ENCODE data around the gene CCDC24.
A peak's percentile ranks its signal among the peaks of the same experiment; 100 is the strongest.

The CCDC24 gene

GRCh38 chr1:43991476-43992231, at the start of gene CCDC24:
Gene CCDC24, plus strand, starts transcription at chr1:43991599. Its CDS starts 280 bp downstream, at chr1:43991879.
- H3K36me3 ChIP-seq (ENCODE audit: insufficient read depth, low read length), result no peaks in the 10 kb centered on the region
- peak within 1 kb of the TSS; percentile 72 for H3K4me3 ChIP-seq (ENCODE audit: low read length)
- no peaks in the 10 kb centered on the region for H3K9me3 ChIP-seq (ENCODE audit: low read length)
- peak within 1 kb of the TSS; percentile 80 for H2AFZ ChIP-seq (ENCODE audit: low read depth, low read length)
- H3K27me3 ChIP-seq (ENCODE audit: insufficient read depth, low read length), result no peaks in the 10 kb centered on the region
- peaks cover 22% of the 10 kb centered on the region for H3K4me1 ChIP-seq (ENCODE audit: insufficient read depth, low read length)

GRCh38 chr1:43942411-43942810, 49.0 kb upstream of the CCDC24 start:
- no peaks in the 10 kb centered on the region for H3K9me3 ChIP-seq (ENCODE audit: low read length)
- H3K36me3 ChIP-seq (ENCODE audit: insufficient read depth, low read length), result no peaks in the 10 kb centered on the region
- H3K27me3 ChIP-seq (ENCODE audit: insufficient read depth, low read length), result no peaks in the 10 kb centered on the region
- no peak overlapping the region for H3K4me3 ChIP-seq (ENCODE audit: low read length)
- H2AFZ ChIP-seq (ENCODE audit: low read depth, low read length), result no peak overlapping the region
- peaks cover 8% of the 10 kb centered on the region for H3K4me1 ChIP-seq (ENCODE audit: insufficient read depth, low read length)

- Histone ChIP-seq H2AFZ (ENCODE audit: low read depth, low read length) (no peak overlapping the region), H3K27me3 (ENCODE audit: insufficient read depth, low read length) (no peaks in the 10 kb centered on the region), H3K9me3 (ENCODE audit: low read length) (no peaks in the 10 kb centered on the region), H3K36me3 (ENCODE audit: insufficient read depth, low read length) (peaks cover 3% of the 10 kb centered on the region), H3K4me3 (ENCODE audit: low read length) (no peak overlapping the region), H3K4me1 (ENCODE audit: insufficient read depth, low read length) (peaks cover 19% of the 10 kb centered on the region)
Measured at GRCh38 chr1:43944860-43945259, 46.5 kb upstream of the CCDC24 start.

- Histone ChIP-seq H3K4me3 (ENCODE audit: low read length) (peak overlapping the region; percentile 71), H3K9me3 (ENCODE audit: low read length) (no peaks in the 10 kb centered on the region), H3K4me1 (ENCODE audit: insufficient read depth, low read length) (peaks cover 19% of the 10 kb centered on the region)
Measured at GRCh38 chr1:43945674-43946235, 45.6 kb upstream of the CCDC24 start.

GRCh38 chr1:43946236-43947060, 45.0 kb upstream of the CCDC24 start, which contains the start of gene IPO13:
Gene IPO13, plus strand, starts transcription at chr1:43946950. Its CDS starts 651 bp downstream, at chr1:43947601.
- peak within 1 kb of the TSS; percentile 36 for H2AFZ ChIP-seq (ENCODE audit: low read depth, low read length)
- H3K4me3 ChIP-seq (ENCODE audit: low read length), result peak within 1 kb of the TSS; percentile 71
- no peaks in the 10 kb centered on the region for H3K27me3 ChIP-seq (ENCODE audit: insufficient read depth, low read length)
- peaks cover 10% of the 10 kb centered on the region for H3K36me3 ChIP-seq (ENCODE audit: insufficient read depth, low read length)
- no peaks in the 10 kb centered on the region for H3K9me3 ChIP-seq (ENCODE audit: low read length)
- peaks cover 19% of the 10 kb centered on the region for H3K4me1 ChIP-seq (ENCODE audit: insufficient read depth, low read length)

More at GRCh38 chr1:43945674-43946235, 45.6 kb upstream of the CCDC24 start:
- Histone ChIP-seq H3K36me3 (ENCODE audit: insufficient read depth, low read length) (peaks cover 9% of the 10 kb centered on the region), H3K27me3 (ENCODE audit: insufficient read depth, low read length) (no peaks in the 10 kb centered on the region), H2AFZ (ENCODE audit: low read depth, low read length) (peak overlapping the region; percentile 14)

- H2AFZ ChIP-seq (ENCODE audit: low read depth, low read length), result peak overlapping the region; percentile 36
- H3K27me3 ChIP-seq (ENCODE audit: insufficient read depth, low read length), result no peaks in the 10 kb centered on the region
- H3K4me1 ChIP-seq (ENCODE audit: insufficient read depth, low read length), result peaks cover 19% of the 10 kb centered on the region
- no peaks in the 10 kb centered on the region for H3K9me3 ChIP-seq (ENCODE audit: low read length)
- H3K4me3 ChIP-seq (ENCODE audit: low read length), result peak overlapping the region; percentile 71
- peaks cover 10% of the 10 kb centered on the region for H3K36me3 ChIP-seq (ENCODE audit: insufficient read depth, low read length)
Measured at GRCh38 chr1:43947061-43947873, 44.1 kb upstream of the CCDC24 start.

GRCh38 chr1:43947874-43948437, 43.4 kb upstream of the CCDC24 start:
- H3K9me3 ChIP-seq (ENCODE audit: low read length), result no peaks in the 10 kb centered on the region
- peak overlapping the region; percentile 71 for H3K4me3 ChIP-seq (ENCODE audit: low read length)
- no peaks in the 10 kb centered on the region for H3K27me3 ChIP-seq (ENCODE audit: insufficient read depth, low read length)
- H3K4me1 ChIP-seq (ENCODE audit: insufficient read depth, low read length), result peaks cover 22% of the 10 kb centered on the region
- H3K36me3 ChIP-seq (ENCODE audit: insufficient read depth, low read length), result peaks cover 10% of the 10 kb centered on the region
- H2AFZ ChIP-seq (ENCODE audit: low read depth, low read length), result no peak overlapping the region

- no peak overlapping the region for H2AFZ ChIP-seq (ENCODE audit: low read depth, low read length)
- H3K9me3 ChIP-seq (ENCODE audit: low read length), result no peaks in the 10 kb centered on the region
- peaks cover 31% of the 10 kb centered on the region for H3K4me1 ChIP-seq (ENCODE audit: insufficient read depth, low read length)
- H3K36me3 ChIP-seq (ENCODE audit: insufficient read depth, low read length), result peaks cover 10% of the 10 kb centered on the region
- no peaks in the 10 kb centered on the region for H3K27me3 ChIP-seq (ENCODE audit: insufficient read depth, low read length)
- H3K4me3 ChIP-seq (ENCODE audit: low read length), result no peak overlapping the region
Measured at GRCh38 chr1:43949678-43950077, 41.7 kb upstream of the CCDC24 start.

- H3K27me3 ChIP-seq (ENCODE audit: insufficient read depth, low read length), result no peaks in the 10 kb centered on the region
- H3K4me1 ChIP-seq (ENCODE audit: insufficient read depth, low read length), result peaks cover 27% of the 10 kb centered on the region
- H3K4me3 ChIP-seq (ENCODE audit: low read length), result no peak overlapping the region
- H3K36me3 ChIP-seq (ENCODE audit: insufficient read depth, low read length), result peaks cover 10% of the 10 kb centered on the region
- no peak overlapping the region for H2AFZ ChIP-seq (ENCODE audit: low read depth, low read length)
- H3K9me3 ChIP-seq (ENCODE audit: low read length), result no peaks in the 10 kb centered on the region
Measured at GRCh38 chr1:43951021-43951985, 40.1 kb upstream of the CCDC24 start.

- no peak overlapping the region for H3K4me3 ChIP-seq (ENCODE audit: low read length)
Measured at GRCh38 chr1:43952731-43953346, 38.6 kb upstream of the CCDC24 start.

GRCh38 chr1:43953361-43953760, 38.0 kb upstream of the CCDC24 start:
- H3K4me1 ChIP-seq (ENCODE audit: insufficient read depth, low read length), result peaks cover 14% of the 10 kb centered on the region
- H3K9me3 ChIP-seq (ENCODE audit: low read length), result no peaks in the 10 kb centered on the region
- no peak overlapping the region for H3K4me3 ChIP-seq (ENCODE audit: low read length)
- peaks cover 28% of the 10 kb centered on the region for H3K36me3 ChIP-seq (ENCODE audit: insufficient read depth, low read length)
- no peaks in the 10 kb centered on the region for H3K27me3 ChIP-seq (ENCODE audit: insufficient read depth, low read length)
- H2AFZ ChIP-seq (ENCODE audit: low read depth, low read length), result no peak overlapping the region

More at GRCh38 chr1:43952731-43953346, 38.6 kb upstream of the CCDC24 start:
- peaks cover 19% of the 10 kb centered on the region for H3K4me1 ChIP-seq (ENCODE audit: insufficient read depth, low read length)
- no peaks in the 10 kb centered on the region for H3K27me3 ChIP-seq (ENCODE audit: insufficient read depth, low read length)
- H3K9me3 ChIP-seq (ENCODE audit: low read length), result no peaks in the 10 kb centered on the region
- peaks cover 25% of the 10 kb centered on the region for H3K36me3 ChIP-seq (ENCODE audit: insufficient read depth, low read length)
- H2AFZ ChIP-seq (ENCODE audit: low read depth, low read length), result no peak overlapping the region
